HG02759 (cell line): ENCODE measurements around the gene IGFBP3.
"Not testable (repeated sequence)": the region's sequence is repeated elsewhere in the genome, so short reads cannot be mapped to it uniquely, and the experiment has no call there.

ENCODE experiments used
- ATAC-seq: cut with Tn5 transposase; IDR thresholded peaks from one replicate; pipeline ENCODE4 v1.9.1; 2021; ENCODE audit warnings: mild to moderate bottlenecking, moderate library complexity; ENCODE audit not compliant: unreplicated experiment

IGFBP3 gene

DNA sequence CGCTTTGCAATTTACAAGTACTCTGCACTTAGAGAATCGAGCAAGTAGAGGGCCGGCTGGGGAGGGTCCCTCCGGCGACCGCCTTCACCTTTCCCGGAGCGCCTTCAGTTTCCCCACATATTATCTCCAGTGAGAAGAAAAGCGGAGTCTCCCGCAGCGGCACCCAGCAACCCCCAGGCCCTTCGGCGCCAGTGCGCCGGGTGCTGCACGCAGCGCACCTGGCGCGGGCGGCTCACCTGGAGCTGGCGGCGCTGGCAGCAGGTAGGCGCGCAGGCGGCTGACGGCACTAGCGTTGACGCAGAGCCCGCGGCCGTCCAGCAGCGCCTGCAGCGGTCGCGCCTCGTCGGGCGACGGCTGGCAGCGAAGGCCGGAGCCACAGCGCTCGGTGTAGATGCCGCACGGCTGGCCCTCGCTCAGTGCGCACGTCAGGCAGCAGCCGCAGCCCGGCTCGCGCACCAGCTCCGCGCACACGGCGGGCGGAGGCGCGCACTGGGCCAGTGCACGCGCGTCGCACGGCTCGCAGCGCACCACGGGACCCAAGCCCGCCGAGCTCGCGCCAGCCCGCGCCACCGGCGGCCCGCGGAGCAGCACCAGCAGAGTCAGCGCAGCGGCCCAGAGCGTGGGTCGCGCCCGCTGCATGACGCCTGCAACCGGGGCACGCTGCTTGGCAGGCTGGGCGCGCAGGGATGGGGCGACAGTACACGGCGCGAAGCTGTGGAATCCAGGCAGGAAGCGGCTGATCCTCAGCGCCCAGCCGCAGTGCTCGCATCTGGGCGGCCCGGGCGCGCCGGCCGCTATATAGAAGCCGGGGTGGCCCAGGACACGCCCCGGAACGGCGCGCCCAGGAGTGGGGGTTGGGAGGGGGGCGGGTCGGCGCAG, at the start of gene IGFBP3:
Gene IGFBP3, minus strand, starts transcription at position 771 of the 879 bp plus-strand sequence. Its CDS starts 132 bp downstream, at position 639.
- ATAC-seq: no peak

- no peak for ATAC-seq
Observed at GRCh38 chr7:45970454-45970853, 49.4 kb upstream of the IGFBP3 start.

DNA sequence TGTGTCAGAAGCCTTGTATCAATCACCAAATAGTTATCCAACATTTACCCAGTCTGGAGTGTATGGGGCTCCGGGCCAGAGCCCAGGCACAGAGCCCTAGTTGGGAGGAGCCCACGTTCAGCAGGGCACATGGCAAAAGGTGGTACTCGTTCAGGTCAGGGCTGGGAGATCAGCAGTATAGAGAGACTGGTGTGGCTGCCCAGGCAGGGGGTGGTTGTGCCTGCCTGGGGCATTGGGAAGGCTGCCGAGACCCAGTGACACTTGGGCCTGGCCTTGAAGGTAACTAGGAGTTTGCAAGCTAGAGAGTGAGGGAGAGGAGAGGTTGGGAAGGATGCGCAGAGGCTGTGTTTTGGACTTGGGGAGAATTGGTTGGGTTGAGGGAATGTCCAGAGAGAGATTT, 48.9 kb upstream of the IGFBP3 start:
- no peak for ATAC-seq

DNA sequence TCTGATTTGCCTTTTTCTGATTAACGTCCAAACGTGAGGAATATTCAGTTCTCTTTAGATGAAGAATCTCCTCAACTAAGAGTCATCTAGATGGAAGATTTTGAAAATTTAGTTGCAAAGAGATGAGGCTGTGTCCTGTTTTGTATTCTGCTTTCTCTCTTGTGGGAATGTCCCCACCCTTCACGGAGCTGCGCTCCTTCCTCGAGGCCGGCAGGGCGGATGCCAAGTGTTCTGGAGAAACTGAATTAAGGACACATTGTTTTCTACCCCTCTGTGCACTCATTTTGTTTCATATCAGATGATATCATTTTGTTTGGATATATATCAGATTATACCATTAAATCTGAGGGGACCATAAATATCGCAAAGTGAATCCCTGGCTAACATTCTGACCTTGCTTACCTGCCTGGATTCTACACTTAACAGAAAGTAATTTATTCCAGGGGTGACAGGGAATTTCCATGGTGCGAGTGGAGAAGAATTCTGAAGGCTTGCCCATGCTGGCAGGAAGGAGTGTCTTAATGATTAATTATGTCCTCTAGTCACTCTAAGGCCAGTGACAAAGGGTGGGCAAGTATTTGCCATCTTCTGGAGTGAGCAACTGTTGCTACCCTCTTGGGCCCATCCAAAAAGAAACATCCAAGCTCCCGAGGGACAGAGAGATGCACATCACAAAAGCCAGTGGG, 47.9 kb upstream of the IGFBP3 start:
- ATAC-seq: no peak

- ATAC-seq: no peak
Observed at GRCh38 chr7:45968312-45968711, 47.2 kb upstream of the IGFBP3 start.

DNA sequence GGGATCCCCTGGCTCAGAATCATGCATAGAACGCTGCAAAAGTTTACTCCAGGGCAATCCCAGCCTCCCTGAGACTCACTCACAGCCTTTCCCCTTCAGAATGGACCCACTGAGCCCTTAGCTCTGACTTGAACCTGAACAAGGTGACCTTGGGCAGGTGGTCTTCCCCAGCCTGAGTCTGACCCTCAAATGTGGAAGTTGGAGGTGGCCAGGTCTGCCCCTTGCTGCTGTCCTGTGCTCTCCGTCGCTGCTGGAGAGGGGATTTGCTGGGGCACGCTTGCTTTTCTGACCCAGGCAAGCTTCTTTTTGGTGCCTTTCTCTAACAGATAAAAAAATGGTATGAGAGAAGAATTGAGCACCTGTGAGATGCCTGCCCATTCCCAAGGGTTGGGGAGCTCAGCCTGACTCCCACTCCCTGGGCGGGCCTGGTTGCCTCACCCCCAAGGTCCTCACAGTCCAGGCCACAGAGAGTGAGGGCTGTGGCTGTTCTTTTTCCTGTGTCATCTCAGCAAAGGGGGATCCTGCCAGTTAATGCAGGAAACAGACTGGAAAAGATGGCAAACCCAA, 46.6 kb upstream of the IGFBP3 start:
- ATAC-seq: no peak

DNA sequence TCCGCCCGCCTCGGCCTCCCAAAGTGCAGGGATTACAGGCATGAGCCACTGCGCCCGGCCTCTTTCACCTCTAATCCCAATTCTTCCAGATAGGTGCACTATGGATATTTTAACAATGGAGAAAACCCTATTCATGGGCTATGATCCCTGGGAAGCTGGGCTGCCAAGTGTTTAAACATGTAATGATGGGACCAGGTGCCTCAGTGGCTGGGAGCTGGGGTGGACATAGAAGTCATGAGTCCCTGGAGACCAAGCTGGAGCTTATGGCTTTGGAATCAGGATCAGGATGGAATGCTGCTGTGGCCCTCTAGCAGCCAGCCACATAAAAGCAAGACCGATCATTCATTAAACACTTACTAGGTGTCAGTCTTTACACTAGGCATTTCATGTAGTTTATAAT, 41.8 kb upstream of the IGFBP3 start:
- ATAC-seq: no peak

GRCh38 chr7:45957721-45958120, 36.6 kb upstream of the IGFBP3 start:
- no peak for ATAC-seq

DNA sequence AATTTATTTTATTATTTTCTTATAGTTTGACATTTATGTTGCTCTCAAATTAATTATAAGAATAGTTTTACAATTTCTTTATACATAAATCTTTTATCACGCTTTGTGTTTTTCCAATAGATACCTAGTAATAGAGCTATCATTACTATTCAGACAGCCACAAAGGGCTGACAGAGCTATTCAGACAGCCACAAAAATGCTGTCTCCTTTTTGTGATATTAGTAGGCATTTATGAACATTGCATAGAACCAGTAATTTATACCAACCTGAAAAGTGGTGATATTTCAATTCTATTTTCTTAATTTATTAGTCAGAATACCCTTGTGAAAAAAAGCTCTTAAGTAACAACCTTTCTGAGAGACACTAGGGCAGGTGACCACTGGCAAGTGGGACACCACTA, 34.2 kb upstream of the IGFBP3 start:
- ATAC-seq: no peak

DNA sequence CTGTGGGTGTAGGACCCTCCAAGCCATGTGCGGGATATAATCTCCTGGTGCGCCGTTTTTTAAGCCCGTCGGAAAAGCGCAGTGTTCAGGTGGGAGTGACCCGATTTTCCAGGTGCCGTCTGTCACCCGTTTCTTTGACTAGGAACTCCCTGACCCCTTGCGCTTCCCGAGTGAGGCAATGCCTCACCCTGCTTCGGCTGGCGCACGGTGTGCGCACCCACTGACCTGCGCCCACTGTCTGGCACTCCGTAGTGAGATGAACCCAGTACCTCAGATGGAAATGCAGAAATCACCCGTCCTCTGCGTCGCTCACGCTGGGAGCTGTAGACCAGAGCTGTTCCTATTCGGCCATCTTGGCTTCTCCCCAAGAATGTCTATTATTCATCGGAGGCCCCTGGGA, 32.0 kb upstream of the IGFBP3 start:
- not testable (repeated sequence) for ATAC-seq

- no peak for ATAC-seq
Observed at GRCh38 chr7:45944058-45944457, 23.0 kb upstream of the IGFBP3 start.

GRCh38 chr7:45940939-45941338, 19.9 kb upstream of the IGFBP3 start:
- ATAC-seq: no peak

GRCh38 chr7:45940237-45940781, 19.2 kb upstream of the IGFBP3 start:
- ATAC-seq: not testable (repeated sequence)

GRCh38 chr7:45939574-45939973, 18.5 kb upstream of the IGFBP3 start:
- ATAC-seq: no peak

- ATAC-seq: no peak
Observed at GRCh38 chr7:45938626-45939302, 17.7 kb upstream of the IGFBP3 start.

DNA sequence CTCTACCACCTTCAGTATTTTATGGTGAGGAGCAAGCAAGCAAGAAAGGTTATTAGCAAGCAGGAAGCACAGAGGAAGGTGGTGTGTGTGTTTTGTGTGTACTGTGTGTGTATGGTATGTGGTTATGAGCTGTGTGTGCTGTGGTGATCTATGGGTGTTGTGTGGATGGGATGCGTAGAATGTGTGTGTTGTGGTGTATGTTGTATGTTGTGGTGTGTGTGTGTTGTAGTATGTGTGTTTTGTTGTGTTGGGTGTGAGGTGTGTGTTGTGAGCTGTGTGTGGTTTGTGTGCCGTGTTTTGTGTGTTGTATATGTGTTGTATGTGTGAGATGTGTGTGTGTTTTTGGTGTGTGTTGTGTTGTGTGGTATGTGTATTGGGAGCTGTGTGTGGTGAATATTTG, 16.8 kb upstream of the IGFBP3 start:
- ATAC-seq: no peak

GRCh38 chr7:45937301-45937700, 16.2 kb upstream of the IGFBP3 start:
- ATAC-seq: no peak

DNA sequence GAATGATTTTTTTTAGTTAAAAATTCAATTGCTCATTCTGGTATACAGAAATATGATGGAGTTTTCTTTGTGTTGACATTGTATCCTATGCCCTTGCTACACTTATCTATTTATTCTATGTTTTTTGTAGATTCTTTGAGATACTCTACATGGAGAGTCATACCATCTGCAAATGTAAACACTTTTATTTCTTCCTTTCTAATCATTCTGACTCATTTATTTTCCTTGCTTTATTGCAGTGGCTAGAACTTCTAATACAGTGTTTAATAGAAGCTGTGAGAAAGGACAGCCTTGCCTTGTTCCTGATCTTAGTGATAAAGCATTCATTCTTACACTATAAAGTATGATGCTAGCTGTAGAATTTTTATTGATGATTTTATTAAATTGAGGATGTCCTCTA, 9.9 kb upstream of the IGFBP3 start:
- no peak for ATAC-seq

GRCh38 chr7:45927721-45928120, 6.6 kb upstream of the IGFBP3 start:
- ATAC-seq: no peak

DNA sequence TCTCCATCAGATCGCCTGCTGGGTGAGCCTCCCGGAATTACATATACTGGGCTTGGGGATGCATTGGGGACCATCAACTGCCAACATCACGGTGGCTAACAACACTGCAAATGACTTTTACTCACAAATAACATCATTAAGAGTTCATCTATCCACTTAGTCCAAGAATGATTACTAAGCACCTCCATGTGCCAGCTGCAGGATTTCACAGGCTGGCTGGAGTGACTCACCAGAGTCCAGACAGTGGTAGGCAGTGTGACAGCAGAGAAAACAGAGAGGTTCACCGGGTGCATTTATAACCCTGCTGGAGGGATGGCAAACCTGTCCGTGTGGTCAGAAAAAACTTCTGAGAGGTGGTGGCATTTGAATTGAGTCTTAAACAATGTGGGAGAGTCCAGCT, 3.2 kb upstream of the IGFBP3 start:
- ATAC-seq: no peak

- ATAC-seq: no peak
Observed at GRCh38 chr7:45923818-45924217, 2.7 kb upstream of the IGFBP3 start.
